Thoracic aorta (tissue), 2 donors: ENCODE measurements around the gene IFNA10. TPM values are rescaled to one million over a fixed set of nuclear protein-coding genes. Genes with fewer than 3 reads are reported as not detected.
"Not testable (repeated sequence)": the region's sequence is repeated elsewhere in the genome, so short reads cannot be mapped to it uniquely, and the experiment has no call there.

ENCODE experiments used
- ATAC-seq: fragments of 150-250 bp; one replicate; pipeline ENCODE4 v1.8.0; 2017; ENCODE audit warnings: low read depth; ENCODE audit not compliant: insufficient number of reproducible peaks, low FRiP score
- DNase-seq: peaks from one replicate; pipeline ENCODE4 v3.0.0-alpha.2; 2020; ENCODE audit warnings: low spot score
- H3K27ac ChIP-seq, 2 donors: fragments of 200-600 bp; sonication (generic); 1 replicate in 1 of 2; 2 replicates in 1 of 2; pipeline ENCODE4 v1.5.1; 2016; ENCODE audit warnings: mild to moderate bottlenecking in 2 of 2, moderate library complexity in 2 of 2
- H3K27me3 ChIP-seq: fragments of 200-600 bp; sonication (generic); replicated peaks from 2 replicates; pipeline ENCODE4 v1.6.0; 2016; ENCODE audit warnings: mild to moderate bottlenecking; ENCODE audit not compliant: insufficient read depth
- H3K36me3 ChIP-seq: fragments of 200-600 bp; sonication (generic); one replicate; pipeline ENCODE4 v1.5.1; 2016
- H3K4me1 ChIP-seq, 2 donors: fragments of 200-600 bp; sonication (generic); 1 replicate in 1 of 2; 2 replicates in 1 of 2; pipeline versions ENCODE4 v1.5.1 to v1.6.0; 2016; ENCODE audit warnings: low read depth in 2 of 2, mild to moderate bottlenecking in 1 of 2; ENCODE audit not compliant: control insufficient read depth in 1 of 2
- H3K4me3 ChIP-seq: fragments of 200-600 bp; sonication (generic); 2 replicates; pipeline ENCODE4 v1.5.1; 2016; ENCODE audit warnings: mild to moderate bottlenecking
- H3K9me3 ChIP-seq: fragments of 200-600 bp; sonication (generic); 2 replicates; pipeline ENCODE4 v1.5.1; 2016
- CTCF ChIP-seq: fragments of 200-600 bp; sonication (generic); IDR thresholded peaks from one replicate; pipeline ENCODE4 v1.5.1; 2019; ENCODE audit warnings: antibody characterized with exemption
- total RNA-seq, 2 donors: library from RNA; depleted of rRNA; stranded (reverse); fragments of >200 nt; gene quantifications; one replicate each; pipeline versions ENCODE4 v1.1.0 to v1.2.3, GENCODE V29; 2016

The IFNA10 gene
- total RNA-seq, 2 donors from 2014 or later, result not detected

- H3K4me3 ChIP-seq, result no peak overlapping the region
- no peaks in the 10 kb centered on the region for H3K27me3 ChIP-seq
- H3K4me1 ChIP-seq, result no peaks in the 10 kb centered on the region
- TF ChIP-seq CTCF, result no peak
- H3K9me3 ChIP-seq, result no peaks in the 10 kb centered on the region
- no peak overlapping the region for H3K27ac ChIP-seq
- DNase-seq (no peak), ATAC-seq (no peak)
- no peaks in the 10 kb centered on the region for H3K36me3 ChIP-seq
Observed at GRCh38 chr9:21244836-21245235, 37.9 kb upstream of the IFNA10 start.

GRCh38 chr9:21239911-21240310 lies 33.0 kb upstream of the IFNA10 start, which contains the start of gene IFNA14:
TSS of gene IFNA14 (minus strand) at chr9:21240005. CDS start at chr9:21239935, 70 bp downstream.
- H3K27ac ChIP-seq, result no peak within 1 kb of the TSS
- H3K27me3 ChIP-seq, result no peaks in the 10 kb centered on the region
- DNase-seq (no peak), ATAC-seq (no peak)
- H3K4me3 ChIP-seq, result no peak within 1 kb of the TSS
- no peaks in the 10 kb centered on the region for H3K4me1 ChIP-seq
- no peaks in the 10 kb centered on the region for H3K36me3 ChIP-seq
- TF ChIP-seq CTCF, result no peak
- H3K9me3 ChIP-seq, result no peaks in the 10 kb centered on the region

- H3K27ac ChIP-seq, DNase-seq, H3K4me1 ChIP-seq, H3K36me3 ChIP-seq, ATAC-seq, H3K27me3 ChIP-seq, H3K9me3 ChIP-seq, H3K4me3 ChIP-seq: not testable (repeated sequence)
Observed at GRCh38 chr9:21236360-21236714, 29.4 kb upstream of the IFNA10 start.

GRCh38 chr9:21235468-21236359 lies 28.8 kb upstream of the IFNA10 start:
- H3K9me3 ChIP-seq, H3K36me3 ChIP-seq, H3K4me3 ChIP-seq, H3K27me3 ChIP-seq, H3K4me1 ChIP-seq, DNase-seq, ATAC-seq, H3K27ac ChIP-seq: not testable (repeated sequence)

DNA sequence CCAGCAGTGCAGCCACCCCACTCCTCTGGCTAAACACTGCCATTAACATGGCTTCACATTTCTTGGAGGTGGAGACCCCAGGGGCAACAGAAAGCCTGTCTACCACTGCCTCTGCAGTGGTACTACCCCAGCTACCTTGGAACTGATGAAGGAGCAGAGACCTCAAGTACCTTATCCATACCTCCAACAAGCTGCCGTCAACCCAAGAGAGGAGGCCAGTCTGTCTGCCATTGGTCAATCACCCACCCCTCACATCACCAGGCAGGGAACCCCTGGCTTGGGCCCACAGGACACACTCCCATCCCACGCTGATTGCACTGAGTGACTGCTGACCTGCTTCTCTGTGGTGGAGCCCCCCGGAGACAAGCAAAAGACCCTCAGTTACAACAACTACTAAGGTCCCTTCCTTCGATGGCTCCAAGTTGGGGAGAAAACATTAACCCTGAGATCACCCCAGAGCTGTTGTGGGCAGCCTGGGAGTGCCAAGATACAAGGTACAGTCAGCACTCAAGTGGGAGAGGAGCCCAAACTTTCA lies 27.3 kb upstream of the IFNA10 start:
- Histone ChIP-seq H3K36me3 (no peaks in the 10 kb centered on the region), H3K9me3 (no peaks in the 10 kb centered on the region), H3K27me3 (no peaks in the 10 kb centered on the region), H3K27ac (no peak overlapping the region), H3K4me3 (no peak overlapping the region), H3K4me1 (no peaks in the 10 kb centered on the region)
- ATAC-seq, result no peak
- no peak for TF ChIP-seq CTCF
- no peak for DNase-seq

DNA sequence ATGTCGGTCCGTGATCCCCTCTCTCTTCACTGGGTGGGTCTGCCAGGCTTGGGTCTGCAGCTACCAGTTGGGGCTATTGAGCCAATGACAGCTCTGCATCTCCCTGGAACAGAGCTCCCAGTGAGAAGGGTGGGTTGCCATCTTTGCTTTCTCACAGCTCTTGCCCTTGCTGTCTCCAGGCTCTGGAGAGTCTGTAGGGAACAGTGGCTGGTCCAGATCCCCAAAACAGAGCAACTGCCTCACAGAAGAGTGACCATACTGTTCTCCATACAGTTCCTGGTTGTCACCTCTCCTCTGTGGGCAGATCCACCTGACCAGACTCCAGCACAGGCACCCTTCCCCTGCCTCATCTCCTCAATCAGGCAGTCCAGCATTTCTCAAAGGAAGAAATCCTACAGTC lies 26.3 kb upstream of the IFNA10 start:
- no peaks in the 10 kb centered on the region for H3K27me3 ChIP-seq

More for the DNA sequence above, 26.3 kb upstream of the IFNA10 start:
- Histone ChIP-seq H3K4me3 (no peak overlapping the region), H3K27ac (no peak overlapping the region), H3K36me3 (no peaks in the 10 kb centered on the region), H3K4me1 (no peaks in the 10 kb centered on the region), H3K9me3 (no peaks in the 10 kb centered on the region)
- no peak for DNase-seq
- no peak for TF ChIP-seq CTCF
- no peak for ATAC-seq
